GM21723 (cell line): ENCODE data around the gene CYP27C1.

Source experiments
- ATAC-seq: cut with Tn5 transposase; IDR thresholded peaks from one replicate; pipeline ENCODE4 v1.9.1; 2021; ENCODE audit warnings: mild to moderate bottlenecking, moderate library complexity; ENCODE audit not compliant: unreplicated experiment

Gene CYP27C1

GRCh38 chr2:127195140-127196074, 24.7 kb downstream of the CYP27C1 start:
- ATAC-seq: no peak

- no peak for ATAC-seq
These were observed 25.7 kb downstream of the CYP27C1 start for GRCh38 chr2:127194447-127194846.

- ATAC-seq: no peak
These were observed 26.2 kb downstream of the CYP27C1 start for GRCh38 chr2:127193967-127194280.

- ATAC-seq: no peak
These were observed 26.7 kb downstream of the CYP27C1 start for GRCh38 chr2:127193164-127193966.

DNA sequence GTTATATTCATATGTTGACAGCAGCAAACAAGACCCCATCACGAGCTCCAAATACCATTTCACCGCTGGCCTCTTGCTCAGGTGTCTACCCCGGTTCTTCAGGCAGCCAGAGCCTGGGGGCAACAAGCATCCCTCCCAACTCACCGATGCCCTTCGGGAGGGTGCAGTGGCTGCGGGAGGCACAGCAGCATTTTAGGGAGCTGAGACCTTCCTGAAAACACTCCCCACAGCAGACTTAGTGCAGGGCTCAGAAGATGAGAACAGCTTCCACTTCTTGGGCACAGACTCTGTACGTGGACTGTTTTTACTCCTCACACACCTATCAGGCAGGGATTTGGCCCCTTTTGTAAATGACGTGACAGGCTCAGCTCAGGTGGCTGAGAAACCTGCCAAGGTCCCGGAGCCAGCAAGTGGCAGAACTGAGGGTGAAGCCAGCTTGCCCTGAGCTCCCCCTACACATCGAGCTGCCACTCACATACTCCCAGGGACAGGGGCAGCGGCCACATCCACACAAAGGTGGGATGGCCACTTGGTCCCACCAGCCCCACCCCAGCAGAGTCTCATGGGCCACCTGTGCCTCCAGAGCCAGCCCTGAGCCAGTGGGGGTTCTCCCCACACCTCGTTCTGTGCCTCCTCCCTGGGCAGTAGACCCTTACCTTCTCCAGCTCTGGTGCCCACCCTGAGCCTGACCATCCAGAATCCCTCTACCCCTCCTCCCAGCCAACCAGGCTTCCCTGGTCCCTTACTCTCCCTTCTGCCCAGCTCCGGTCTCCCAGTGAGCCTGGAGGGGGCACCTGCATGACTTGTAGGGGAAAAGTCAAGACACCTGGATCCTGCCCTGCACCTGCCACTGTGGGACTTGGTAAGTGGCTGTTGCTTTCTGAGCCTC, 28.5 kb downstream of the CYP27C1 start:
- ATAC-seq: no peak

DNA sequence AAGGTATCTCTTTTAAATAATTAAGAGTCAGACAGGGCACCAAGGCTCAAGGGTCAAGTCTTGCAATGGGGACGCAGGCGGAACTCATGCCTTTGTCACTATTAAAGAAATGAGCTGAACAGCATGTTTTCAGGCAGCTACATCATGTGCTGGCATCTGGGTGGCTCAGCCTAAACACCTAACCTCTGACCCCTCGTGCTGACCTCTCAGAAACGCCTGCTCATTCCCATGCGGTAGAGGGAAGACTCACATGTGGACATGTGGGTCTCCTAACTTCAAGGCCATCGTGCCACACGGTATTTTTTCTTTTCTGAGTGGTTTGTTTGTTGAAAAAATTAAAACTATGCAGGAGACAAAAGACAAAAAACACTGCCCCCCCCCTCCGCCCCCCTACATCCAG, 31.3 kb downstream of the CYP27C1 start:
- ATAC-seq: no peak

- no peak for ATAC-seq
These were observed 32.3 kb downstream of the CYP27C1 start for GRCh38 chr2:127187831-127188230.

DNA sequence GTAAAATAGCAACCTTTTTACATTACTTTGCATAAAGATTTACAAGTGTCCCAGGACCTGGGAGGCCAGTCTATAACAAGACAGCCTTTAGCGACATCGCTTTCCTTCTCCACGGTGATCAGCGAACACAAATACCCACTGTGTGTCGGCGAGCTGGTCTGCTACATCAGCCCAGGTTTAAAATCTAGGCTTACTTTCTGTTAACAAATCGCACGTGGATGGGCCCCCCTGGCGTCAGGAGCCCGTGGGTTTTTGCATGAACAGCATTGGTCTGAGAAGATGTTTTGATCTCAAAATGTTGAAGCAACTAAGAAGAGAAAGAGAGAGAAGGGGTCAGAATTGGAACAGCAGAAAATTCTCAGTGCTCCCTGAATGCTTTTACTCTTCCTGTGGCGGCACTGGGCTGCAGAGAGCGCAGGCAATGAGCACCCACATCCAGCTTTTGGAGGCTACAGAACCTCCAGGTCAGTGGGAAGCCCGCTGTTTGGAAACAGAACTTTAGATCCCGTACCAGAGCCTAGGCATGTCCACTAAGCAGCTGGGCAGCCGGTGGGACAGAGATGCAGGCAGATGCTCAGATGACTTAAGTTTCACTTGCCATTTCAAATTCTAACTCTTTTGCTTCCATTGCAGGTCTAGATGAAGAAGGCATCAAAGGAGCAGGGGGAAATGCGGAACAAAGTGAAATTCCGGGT, 32.9 kb downstream of the CYP27C1 start:
- no peak for ATAC-seq

- no peak for ATAC-seq
These were observed 34.4 kb downstream of the CYP27C1 start for GRCh38 chr2:127185705-127186104.

DNA sequence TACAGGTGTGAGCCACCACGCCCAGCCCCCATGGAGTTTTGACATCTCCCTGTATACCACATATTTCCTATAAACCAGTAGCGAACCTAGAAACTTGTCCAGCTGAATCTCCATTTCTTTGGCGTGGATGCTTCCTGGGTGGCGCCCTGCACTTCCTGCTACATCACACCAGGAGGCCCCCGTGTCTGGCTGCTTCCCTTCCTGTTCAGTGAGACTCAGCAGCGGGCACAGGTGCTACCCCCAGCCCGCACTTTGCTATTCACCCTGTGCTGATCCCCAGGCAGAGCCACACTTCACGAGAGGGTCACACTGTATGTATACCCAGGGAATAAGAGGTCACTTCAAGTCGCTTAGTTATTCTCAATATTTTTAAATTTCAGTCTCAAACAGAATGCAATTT, 35.0 kb downstream of the CYP27C1 start:
- no peak for ATAC-seq

DNA sequence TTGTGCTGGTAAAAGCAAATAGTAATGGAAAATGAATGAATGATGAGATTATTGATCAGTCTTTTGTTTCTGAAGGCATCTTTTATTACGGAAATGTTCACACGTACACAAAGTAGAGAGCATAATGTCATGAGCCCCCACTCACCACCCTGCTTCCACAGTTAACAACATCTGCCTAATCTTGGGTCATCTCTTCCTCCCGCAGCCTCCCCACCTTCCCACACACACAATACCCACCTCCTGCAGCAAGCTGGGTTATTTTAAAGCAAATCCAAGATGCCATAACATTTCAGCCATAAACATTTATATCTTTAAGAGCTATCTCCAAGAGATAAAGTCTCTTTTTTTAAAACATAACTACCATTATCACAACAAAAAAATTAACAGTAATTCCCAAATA, 36.3 kb downstream of the CYP27C1 start:
- no peak for ATAC-seq

GRCh38 chr2:127182626-127183458, 37.3 kb downstream of the CYP27C1 start:
- ATAC-seq: no peak

DNA sequence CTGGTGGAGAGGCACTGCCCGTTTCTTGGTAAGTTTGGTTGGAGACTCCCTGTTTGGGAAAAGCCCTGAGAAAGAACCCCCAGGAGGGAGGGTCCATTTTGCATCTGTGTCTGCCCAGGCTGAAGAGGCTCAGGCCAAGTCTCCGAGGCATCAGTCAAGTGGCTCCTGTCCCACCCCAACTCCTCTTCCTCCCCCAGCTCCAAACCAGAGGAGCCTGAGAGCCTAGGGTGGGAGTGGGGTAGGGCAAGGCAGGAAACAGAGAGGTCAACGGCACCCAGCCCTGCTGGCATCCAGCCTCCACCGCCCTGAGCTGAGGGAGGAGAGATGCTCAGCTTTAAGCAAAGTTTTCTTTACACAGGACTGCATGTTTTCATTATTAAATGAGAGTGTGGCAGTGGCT, 38.2 kb downstream of the CYP27C1 start:
- ATAC-seq: no peak

DNA sequence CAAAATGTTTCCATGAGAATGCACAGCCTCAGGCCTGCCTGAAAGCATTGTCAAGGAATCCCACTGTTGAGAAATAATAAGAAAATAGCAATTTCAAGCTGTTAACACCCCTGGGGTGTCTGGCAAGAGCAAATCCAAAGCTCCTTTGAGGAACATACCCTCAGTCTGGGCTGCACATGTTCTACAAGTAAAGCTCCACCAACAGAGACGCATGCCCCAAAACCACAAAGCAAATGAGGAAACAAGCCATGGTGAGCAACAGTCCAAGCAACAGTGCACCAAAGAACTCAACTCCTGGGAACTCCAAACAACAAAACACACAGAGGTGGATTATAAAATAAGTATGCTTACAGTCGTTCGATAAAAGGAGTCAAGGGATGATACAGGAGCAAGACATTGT, 40.3 kb downstream of the CYP27C1 start:
- no peak for ATAC-seq

DNA sequence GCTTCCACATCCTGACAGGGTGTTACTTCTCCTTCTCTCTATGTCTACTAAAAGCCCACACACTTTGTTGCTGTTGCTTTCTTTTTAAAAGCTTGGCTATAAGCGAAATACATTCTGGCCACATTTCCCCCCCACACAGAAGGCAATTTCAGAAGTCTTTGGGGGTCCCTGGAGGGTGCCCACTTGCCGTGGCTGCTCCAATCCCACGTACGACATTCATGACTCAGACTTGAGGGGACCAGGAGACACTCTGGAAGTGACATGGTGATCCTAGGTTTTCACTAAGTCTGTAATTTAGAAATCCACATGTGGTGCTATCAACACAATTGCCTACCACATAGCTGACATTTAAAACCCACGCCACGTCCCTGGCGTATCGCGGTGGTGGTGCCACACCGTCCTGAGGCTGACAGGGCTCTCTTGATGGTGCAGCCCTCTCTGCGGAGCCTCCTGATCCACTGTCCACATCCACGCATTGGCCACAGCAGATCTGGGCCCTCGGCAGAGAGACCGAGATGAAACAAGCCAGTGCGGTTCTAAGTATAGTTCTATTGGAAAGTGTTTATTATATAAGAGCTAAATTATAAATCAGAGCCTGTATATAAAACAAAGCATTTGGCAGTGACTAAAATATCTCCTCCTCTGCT, 42.4 kb downstream of the CYP27C1 start:
- ATAC-seq: no peak

- ATAC-seq: no peak
These were observed 43.5 kb downstream of the CYP27C1 start for GRCh38 chr2:127176371-127177311.

GRCh38 chr2:127175751-127176354, 44.2 kb downstream of the CYP27C1 start:
- ATAC-seq: no peak
